NCI-H1436 treated with DMSO at 0.1 percent for 48 hours (cell line): ENCODE results near the gene GTF2B.
"Not testable (repeated sequence)": the region's sequence is repeated elsewhere in the genome, so short reads cannot be mapped to it uniquely, and the experiment has no call there.

Experiments
- DNase-seq: peaks from one replicate; lab custom pipeline; 2025; lab: John Stamatoyannopoulos, UW

The GTF2B gene, protein sequence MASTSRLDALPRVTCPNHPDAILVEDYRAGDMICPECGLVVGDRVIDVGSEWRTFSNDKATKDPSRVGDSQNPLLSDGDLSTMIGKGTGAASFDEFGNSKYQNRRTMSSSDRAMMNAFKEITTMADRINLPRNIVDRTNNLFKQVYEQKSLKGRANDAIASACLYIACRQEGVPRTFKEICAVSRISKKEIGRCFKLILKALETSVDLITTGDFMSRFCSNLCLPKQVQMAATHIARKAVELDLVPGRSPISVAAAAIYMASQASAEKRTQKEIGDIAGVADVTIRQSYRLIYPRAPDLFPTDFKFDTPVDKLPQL

GRCh38 chr1:88891318-88891950 lies at the start of gene GTF2B:
Gene GTF2B, minus strand, starts transcription at chr1:88891567. Its CDS starts 68 bp downstream, at chr1:88891499.
- DNase-seq: peak; percentile 74

- DNase-seq: not testable (repeated sequence)
These were observed 47.2 kb upstream of the GTF2B start for GRCh38 chr1:88938528-88938927.

GRCh38 chr1:88936760-88937342 lies 45.5 kb upstream of the GTF2B start:
- no peak for DNase-seq

GRCh38 chr1:88936223-88936523 lies 44.8 kb upstream of the GTF2B start:
- DNase-seq: no peak

- no peak for DNase-seq
These were observed 44.3 kb upstream of the GTF2B start for GRCh38 chr1:88935522-88936222.

DNA sequence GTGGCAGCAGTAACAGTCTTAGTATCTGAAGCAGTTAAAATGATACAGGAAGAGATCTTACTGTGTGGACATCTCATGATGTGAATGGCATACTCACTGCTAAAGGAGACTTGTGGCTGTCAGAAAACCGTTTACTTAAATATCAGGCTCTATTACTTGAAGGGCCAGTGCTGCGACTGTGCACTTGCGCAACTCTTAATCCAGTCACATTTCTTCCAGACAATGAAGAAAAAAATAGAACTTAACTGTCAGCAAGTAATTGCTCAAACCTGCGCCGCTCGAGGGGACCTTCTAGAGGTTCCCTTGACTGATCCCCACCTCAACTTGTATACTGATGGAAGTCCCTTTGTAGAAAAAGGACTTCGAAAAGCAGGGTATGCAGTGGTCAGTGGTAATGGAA lies 38.8 kb upstream of the GTF2B start:
- DNase-seq: not testable (repeated sequence)

DNA sequence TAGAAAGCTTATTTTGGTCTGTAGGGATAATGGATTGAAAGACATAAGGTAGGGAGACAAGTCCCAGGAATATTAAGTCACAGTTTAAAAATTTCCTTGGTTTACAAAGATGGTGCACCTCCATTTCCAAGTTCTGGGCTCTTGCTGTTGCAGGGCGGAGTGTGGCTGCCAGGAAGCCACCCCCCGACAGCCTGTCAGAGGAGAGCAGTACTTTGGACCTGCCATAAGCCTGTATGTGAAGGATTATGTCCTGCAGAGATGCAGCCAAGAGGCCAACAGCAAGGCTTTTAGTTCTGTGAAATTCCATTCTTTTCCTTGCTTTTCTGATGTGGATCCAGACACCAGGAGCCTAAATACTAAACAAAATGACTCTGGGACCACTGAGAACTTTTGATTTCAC lies 31.9 kb upstream of the GTF2B start:
- DNase-seq: no peak

DNA sequence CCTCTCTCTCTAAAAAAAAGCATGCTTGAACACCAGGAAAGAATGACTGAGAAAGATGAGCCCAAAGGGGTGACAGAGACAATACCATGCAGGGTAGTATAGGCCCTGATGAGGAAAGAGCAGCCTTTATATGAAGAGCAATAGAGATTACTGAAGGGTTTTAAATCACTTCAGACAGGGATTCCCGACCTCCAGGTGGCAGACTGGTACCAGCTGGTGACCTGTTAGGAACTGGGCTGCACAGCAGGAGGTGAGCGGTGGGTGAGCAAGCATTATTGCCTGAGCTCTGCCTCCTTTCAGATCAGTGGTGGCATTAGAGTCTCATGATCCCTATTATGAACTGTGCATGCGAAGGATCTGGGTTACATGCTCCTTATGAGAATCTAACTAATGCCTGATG lies 30.8 kb upstream of the GTF2B start:
- DNase-seq: no peak

- no peak for DNase-seq
These were observed 29.5 kb upstream of the GTF2B start for GRCh38 chr1:88920845-88921244.

DNA sequence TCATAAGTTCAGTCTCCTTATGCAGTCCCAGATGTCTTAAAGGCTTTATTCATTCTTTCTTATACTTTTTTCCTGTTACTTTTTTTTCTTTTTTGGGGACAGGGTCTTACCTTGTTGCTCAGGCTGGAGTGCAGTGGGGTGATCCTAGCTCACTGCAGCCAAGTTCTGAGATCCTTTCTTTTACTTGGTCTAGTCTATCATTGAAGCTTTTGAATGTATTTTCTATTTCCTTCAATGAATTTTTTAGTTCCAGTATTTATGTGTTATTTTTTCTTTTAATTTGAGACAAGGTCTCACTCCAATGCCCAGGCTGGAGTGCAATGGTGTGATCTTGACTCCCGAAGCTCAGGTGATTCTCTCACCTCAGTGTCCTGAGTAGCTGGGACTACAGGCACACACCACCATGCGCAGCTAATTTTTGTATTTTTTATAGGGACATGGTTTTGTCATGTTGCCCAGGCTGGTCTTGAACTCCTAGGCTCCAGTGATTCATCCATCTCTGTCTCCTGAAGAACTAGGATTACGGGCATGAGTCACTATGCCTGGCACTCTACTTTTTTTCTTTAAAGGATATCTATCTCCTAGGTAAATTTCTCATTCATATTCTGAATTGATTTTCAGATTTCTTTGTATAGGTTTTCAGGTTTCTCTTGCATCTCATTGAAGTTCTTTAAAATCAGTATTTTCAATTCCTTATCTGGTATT lies 26.1 kb upstream of the GTF2B start:
- no peak for DNase-seq

GRCh38 chr1:88916883-88917282 lies 25.5 kb upstream of the GTF2B start:
- no peak for DNase-seq

GRCh38 chr1:88911800-88912199 lies 20.4 kb upstream of the GTF2B start:
- not testable (repeated sequence) for DNase-seq

DNA sequence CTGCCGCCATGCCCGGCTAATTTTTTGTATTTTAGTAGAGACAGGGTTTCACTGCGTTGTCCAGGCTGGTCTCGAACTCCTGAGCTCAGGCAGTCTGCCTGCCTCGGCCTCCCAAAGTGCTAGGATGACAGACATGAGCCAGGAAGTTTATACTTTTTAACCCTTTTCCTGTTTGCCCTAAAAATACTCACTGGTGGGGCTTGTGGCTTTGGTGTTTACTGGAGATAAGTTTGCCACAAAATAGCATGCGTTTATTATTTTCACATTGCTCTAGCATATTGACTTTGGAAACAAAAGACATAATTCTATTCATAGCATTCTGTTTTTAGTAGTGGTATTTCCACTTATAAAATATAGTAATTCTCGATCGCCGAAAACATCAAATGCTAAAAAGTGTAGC lies 19.8 kb upstream of the GTF2B start:
- DNase-seq: no peak

DNA sequence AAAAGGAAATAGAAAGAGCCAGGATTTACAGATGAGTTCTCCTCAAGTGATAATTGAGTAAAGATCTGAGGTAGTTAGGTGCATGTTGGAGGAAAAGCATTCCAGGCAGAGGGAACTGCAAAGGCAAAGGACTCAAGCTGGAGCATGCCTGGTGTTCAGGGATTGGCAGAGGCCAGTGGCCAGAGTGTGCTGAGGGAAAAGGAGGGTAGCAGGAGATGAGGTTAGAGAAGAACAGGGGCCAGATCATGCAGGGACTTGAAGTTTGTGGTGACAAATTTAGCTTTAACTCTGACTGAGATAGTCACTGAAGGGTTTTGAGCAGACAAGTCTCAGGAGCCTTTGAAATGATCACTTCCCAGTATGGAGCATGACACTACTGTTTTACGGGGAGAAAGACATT lies 19.0 kb upstream of the GTF2B start:
- DNase-seq: no peak

GRCh38 chr1:88900883-88901282 lies 9.5 kb upstream of the GTF2B start:
- DNase-seq: no peak

DNA sequence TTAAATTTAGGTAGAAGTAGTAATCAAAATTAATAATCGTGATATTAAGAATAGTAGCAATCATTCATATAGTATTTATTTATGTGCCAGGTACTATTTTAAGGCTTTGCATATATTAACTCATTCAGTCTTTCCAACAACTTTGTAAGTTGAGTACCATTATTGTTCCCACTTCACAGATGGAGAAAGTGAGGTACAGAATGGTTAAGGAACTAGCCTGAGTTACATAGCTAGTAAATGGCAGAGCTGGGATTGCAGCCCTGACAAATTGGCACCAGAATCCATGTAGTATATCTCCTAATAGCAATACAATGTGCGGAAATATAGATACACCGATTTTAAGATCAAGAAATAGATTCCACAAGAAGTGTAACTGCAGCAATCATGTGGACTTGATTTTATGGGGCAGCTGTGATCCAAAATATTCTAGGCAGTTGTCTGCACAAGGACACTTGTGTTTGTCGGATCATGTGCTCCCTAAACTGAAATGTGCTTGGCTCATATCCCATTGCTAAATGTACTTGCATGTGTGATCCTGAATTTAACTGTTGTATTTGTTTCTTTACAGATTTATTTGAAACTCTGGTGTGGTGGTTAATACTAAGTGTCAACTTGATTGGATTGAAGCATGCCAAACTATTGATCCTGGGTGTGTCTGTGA lies 5.8 kb upstream of the GTF2B start:
- no peak for DNase-seq

DNA sequence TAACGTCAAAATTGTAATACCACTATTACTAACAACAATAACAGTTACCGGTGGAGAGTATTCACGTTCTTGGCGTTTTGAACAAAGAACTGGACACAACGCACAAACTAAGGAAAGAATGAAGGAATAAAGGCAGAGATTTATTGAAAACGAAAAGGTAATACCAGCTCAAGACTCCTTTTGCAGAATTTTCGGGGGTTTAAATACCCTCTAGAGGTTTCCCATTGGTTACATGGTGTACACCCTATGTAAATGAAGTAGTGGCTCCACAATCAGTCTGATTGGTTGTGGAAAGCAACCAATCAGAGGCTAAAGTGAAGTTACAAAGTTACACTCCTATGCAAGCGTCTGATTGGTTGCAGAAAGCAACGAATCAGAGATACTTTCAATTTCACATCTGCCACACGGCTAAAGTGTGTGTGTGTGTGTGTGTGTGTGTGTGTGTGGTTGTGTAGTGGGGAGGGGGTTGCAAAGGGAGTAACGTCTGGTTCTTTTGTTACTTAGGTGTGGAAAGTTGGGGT lies 1.1 kb upstream of the GTF2B start:
- peak; percentile 81 for DNase-seq

DNA sequence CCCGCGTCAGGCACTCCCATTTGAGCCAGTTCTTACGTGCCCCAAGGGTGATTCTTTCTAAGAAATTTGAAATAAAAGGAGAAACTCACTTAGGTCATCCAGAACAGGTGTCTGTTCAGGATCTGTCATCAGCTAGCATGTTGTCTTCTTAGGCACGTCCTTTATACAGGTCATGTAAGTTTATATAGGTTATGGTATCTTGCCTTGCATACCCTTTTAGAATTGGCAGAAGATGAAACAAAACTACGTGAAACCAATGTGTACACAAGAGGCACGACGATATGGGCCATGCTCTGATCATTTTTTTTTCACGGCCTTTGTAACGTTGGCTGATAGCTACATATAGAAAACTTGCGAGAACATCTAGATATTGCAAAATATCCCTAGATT lies 579 bp upstream of the GTF2B start:
- no peak for DNase-seq

DNA sequence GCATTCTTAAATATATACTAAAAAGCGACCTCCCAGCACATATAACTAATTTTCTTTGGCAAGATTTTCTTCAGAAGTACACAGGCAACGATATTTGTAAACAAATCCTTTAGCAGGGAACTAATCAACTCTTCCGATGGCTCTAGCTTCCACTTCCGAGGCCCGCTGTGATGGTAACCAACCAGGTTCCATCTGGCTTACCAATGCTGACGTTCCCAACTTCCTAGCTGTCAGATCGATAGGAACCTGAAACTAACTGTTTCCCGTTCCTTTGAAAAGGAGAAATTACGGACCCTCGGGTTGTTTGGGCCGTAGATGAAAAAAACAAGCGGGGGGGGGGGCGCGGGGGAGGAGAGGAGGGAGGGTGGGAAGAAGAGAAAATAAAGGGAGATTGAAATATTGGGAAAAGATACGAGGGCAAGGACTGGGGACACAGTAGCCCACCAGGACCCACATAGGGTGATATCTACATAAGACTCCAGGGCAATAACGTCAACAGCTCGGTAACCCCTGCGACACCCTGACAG lies 513 bp downstream of the GTF2B start:
- no peak for DNase-seq

DNA sequence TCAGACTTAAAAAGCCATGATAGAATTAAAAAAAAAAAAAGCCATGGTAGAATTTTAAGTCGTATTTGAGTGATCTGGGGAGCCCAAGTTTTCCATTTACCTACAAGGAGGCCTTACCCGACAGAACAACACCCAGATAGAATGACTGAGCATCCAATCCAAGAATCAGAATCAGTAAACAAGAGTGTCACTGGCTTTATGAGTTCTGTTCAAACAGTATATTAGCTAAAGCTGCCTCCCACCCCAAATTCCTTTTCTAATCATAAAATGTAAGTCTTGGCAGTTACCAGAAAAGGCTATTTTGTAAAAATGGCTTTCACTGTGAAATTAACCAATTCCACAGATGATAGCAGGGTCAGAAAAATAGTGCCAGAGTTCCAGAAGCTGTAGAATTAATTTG lies 1.2 kb downstream of the GTF2B start:
- DNase-seq: no peak

GRCh38 chr1:88888750-88889149 lies 2.6 kb downstream of the GTF2B start:
- DNase-seq: no peak
